GM13977 (cell line): ENCODE results near the gene MED25.

Experiments
- DNase-seq: peaks from one replicate; pipeline ENCODE4 v3.0.0; 2012; ENCODE audit warnings: low spot score
- CTCF ChIP-seq: IDR thresholded peaks from 2 replicates; pipeline ENCODE4 v1.5.1; 2012; ENCODE audit warnings: mild to moderate bottlenecking, control low read depth; ENCODE audit not compliant: insufficient read depth; ENCODE audit errors: extremely low read depth, missing control alignments
- in situ Hi-C: fragments of 300-500 bp; cut with MboI; formaldehyde crosslinking; loops from one replicate; pipeline ENCODE4 v1.12.0; 2022; ENCODE audit warnings: low sequenced_read_pairs, low pct_unique_long_range_greater_than_20kb, mixed read lengths, inconsistent platforms; ENCODE audit not compliant: unreplicated experiment

MED25 gene

GRCh38 chr19:49879243-49879963 lies 61.3 kb downstream of the MED25 start:
- no peak for TF ChIP-seq CTCF
- no peak for DNase-seq
- in situ Hi-C loops, result no loop called here

- in situ Hi-C loops, result no loop called here
- TF ChIP-seq CTCF, result no peak
These were observed 62.2 kb downstream of the MED25 start for GRCh38 chr19:49880162-49880869.

GRCh38 chr19:49881186-49881585 lies 63.1 kb downstream of the MED25 start:
- no peak for TF ChIP-seq CTCF
- in situ Hi-C loops, result no loop called here
- no peak for DNase-seq

More at GRCh38 chr19:49880162-49880869, 62.2 kb downstream of the MED25 start:
- no peak for DNase-seq

- no peak for DNase-seq
- in situ Hi-C loops, result no loop called here
- TF ChIP-seq CTCF, result no peak
These were observed 63.7 kb downstream of the MED25 start for GRCh38 chr19:49881672-49882394.

GRCh38 chr19:49882643-49883042 lies 64.6 kb downstream of the MED25 start:
- in situ Hi-C loops, result no loop called here
- no peak for TF ChIP-seq CTCF
- no peak for DNase-seq

- no peak for DNase-seq
- TF ChIP-seq CTCF, result no peak
- in situ Hi-C loops, result no loop called here
These were observed 65.0 kb downstream of the MED25 start for GRCh38 chr19:49883094-49883493.
